GM19463 (cell line): ENCODE measurements around the gene CFAP58.
A peak's percentile ranks its signal among the peaks of the same experiment; 100 is the strongest.

Experiments used
- ATAC-seq: cut with Tn5 transposase; IDR thresholded peaks from one replicate; pipeline ENCODE4 v1.9.1; 2021; ENCODE audit warnings: mild to moderate bottlenecking, moderate library complexity; ENCODE audit not compliant: unreplicated experiment

Gene CFAP58

DNA sequence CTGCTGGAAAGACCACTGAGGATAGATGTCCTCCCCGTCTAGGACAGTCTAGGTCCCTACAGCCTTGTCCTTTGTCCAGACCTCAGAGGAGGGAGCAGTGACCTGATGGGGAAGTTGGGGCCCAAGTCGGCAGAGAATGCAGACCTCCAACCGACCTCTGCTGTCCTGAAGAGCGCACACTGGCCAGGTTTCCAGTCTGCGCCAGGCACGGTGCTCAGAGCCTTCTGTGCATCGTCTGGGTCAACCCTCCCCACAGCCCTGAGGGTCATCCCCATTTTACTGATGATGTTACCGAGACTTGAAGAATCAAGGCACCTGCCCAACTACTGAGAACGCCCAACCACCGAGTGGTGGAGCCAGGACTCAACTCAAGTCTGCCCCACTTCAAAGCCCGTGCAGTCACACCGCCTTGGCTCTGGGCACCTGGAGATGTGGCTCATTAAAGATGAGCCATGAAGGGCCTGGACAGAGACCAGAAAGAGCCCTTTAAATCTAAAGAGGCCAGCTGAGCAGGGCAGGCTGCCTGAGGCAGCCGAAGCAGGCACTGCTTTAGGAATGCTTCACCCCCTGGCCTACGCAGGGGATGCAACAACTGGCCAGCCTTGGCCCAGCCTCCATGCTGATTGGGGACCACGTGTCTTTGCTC is 19.8 kb upstream of the CFAP58 start:
- ATAC-seq, result no peak

DNA sequence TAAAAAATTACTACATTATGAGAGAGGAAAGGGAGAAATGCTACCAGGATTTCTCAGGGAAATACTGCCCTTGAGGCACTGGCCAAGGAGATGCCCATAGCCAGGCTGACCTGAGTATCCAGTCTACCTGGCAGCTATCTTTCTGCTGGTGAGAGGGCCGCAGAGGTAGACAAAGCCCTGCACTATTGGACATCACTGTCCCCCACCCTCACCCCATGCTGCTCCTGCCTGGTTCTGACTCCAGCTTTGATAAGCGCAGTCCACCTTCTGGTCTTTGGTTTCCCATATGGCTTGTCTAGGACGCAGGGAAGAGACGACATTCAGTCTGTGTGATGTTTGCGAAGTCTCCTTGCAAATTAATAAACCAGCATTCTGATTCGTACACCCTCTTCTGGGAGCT is 19.1 kb upstream of the CFAP58 start:
- no peak for ATAC-seq

- ATAC-seq, result no peak
Measured at GRCh38 chr10:104334965-104335650, 18.5 kb upstream of the CFAP58 start.

- ATAC-seq, result peak; percentile 22
Measured at GRCh38 chr10:104336821-104337467, 16.7 kb upstream of the CFAP58 start.

DNA sequence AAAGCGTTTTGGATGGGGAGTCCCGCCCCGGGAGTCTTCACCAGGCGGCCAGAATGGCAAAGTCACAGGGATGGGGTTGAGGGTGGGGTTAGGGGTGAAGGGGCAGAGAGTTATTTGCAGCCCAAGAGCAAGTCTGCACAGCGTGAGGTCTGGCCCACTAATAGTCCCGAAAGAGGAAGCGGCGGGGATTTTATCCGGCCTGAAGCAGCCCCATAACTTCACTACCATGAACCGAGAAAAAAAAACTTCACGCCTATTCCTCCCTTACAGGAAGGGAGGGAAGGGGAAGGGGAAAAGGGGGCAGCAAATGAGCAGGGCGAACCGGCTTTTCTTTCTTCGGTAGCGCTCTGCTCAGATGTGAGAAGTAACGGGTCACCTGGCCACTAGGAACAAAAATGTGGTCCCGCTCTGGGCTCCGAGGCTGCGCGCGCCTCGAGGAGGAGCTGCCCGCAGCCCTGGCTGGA is 16.1 kb upstream of the CFAP58 start:
- peak; percentile 49 for ATAC-seq

GRCh38 chr10:104337985-104338735 is 15.5 kb upstream of the CFAP58 start, which contains the start of gene ITPRIP:
ITPRIP (minus strand) TSS chr10:104338465; CDS start chr10:104316051, 22,414 bp downstream.
- peak; percentile 60 for ATAC-seq

GRCh38 chr10:104339469-104340110 is 14.0 kb upstream of the CFAP58 start:
- no peak for ATAC-seq

DNA sequence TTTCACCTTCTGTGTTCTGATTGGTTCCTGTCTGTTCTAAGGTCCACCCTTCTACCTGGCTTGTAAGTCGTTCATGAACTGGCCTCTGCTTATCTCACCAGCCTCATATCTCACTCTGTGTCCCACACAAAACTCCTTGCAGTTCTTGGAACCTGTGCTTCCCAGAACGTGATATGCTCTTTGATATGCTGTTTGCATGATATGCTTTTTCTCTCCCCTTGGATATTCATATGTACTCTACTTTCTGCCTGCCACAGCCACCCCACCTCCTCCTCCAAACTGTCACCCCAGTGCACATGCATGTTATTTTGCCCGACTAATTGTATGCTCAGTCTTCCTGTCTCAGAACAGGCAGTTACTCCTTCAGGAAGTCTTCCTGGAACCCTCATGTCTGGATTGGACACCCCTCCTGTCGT is 13.5 kb upstream of the CFAP58 start:
- no peak for ATAC-seq

GRCh38 chr10:104340641-104341040 is 13.0 kb upstream of the CFAP58 start:
- no peak for ATAC-seq

- ATAC-seq, result no peak
Measured at GRCh38 chr10:104342941-104343411, 10.7 kb upstream of the CFAP58 start.

- ATAC-seq, result no peak
Measured at GRCh38 chr10:104344219-104344618, 9.4 kb upstream of the CFAP58 start.

- ATAC-seq, result no peak
Measured at GRCh38 chr10:104345515-104345914, 8.1 kb upstream of the CFAP58 start.

DNA sequence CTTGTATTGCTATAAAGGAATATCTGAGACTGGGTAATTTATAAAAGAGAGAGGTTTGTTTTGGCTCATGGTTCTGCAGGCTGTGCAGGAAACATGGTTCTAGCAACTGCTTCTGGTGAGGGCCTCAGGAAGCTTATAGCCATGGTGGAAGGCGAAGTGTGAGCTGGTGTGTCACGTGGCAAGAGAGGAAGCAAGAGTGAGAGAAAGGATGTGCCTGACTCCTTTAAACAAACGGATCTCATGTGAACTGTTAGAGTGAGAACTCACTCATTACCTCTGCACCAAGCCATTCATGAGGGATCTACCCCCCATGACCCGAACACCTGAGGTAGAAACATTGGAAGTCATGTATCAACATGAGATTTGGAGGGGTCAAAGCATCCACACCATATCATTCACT is 7.7 kb upstream of the CFAP58 start:
- no peak for ATAC-seq

- no peak for ATAC-seq
Measured at GRCh38 chr10:104347295-104348045, 6.2 kb upstream of the CFAP58 start.

GRCh38 chr10:104348601-104349000 is 5.0 kb upstream of the CFAP58 start:
- ATAC-seq, result no peak

DNA sequence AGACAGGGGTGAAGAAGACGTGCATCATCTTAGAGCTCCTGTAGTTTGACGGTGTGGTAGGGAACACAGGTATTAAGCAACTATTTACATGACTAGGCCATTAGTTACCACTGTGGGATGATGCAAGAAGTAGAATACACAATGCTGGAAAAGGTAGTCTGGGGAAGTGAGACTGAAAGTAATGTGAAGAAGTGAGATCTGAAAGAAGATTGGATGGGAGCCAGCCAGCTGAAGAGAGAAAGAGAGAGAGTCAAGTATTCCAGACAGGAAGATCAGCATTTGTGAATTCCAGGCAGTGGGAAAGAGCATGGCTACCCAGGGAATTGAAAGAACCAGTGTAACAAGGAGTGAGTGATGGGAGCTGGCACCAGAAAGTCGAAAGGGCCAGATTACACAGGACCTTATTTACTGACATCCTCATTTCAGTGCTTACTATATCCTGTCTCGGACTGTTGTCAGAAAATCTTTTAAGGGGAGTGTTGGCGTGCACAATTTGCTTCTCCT is 4.0 kb upstream of the CFAP58 start:
- peak; percentile 38 for ATAC-seq

DNA sequence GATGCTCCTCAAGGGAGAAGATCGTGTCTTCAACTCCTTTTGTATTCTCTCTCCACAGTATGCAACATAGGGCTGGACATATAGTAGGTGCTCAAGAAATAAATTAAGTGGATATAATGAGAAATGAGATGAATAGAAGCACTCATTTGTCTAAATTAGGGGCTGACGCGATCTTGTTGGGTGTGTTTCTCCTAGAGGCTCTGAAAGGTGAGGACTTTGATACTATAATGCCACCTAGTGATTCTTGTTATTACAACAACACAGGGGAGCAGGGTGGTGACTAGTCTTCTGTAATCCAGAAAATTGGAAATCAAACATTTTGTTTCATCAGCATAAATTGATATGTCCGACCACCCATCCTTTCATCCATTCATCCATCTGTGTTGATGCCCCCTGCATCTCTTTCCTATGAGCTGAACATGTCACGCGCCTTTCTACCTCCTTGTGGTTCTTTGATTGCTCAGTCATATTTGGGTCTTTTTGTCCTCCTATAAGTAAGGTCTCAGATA is 3.5 kb upstream of the CFAP58 start:
- peak; percentile 42 for ATAC-seq

DNA sequence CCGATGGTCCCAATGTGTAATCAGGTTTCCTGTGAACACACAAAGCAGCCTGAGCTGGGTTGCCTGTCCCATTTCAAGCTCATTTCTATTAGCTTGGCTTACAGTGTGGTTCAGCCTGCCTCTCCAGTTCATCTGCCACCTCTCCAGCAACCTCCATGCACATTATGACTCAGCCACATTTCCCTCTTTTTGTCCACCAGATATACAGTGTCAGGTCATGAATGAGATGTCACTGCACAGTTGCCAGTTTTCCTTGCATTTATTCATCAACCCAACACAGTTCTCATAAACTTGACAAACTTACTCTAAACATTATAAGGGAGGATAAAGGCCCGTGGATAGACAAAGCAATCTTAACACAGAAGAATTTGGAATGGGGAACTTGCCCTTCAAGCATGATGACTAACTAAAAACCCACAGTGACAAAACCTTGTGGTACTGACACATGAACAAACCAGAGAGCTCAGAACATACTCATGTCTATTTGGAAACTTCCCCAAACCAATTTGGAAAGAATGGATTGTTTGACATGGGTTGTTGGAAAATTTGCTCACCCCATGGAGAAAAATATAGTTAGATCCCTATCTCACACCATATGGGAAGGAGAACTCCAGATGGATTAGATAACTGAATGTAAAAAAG is 2.5 kb upstream of the CFAP58 start:
- ATAC-seq, result peak; percentile 17

GRCh38 chr10:104351919-104352318 is 1.7 kb upstream of the CFAP58 start:
- ATAC-seq, result no peak
